LNCAP (cell line): Measurements from ENCODE around the gene UBE2QL1.

Experiments
- CTCF ChIP-seq: fragments of 450-650 bp; IDR thresholded peaks from 2 replicates; pipeline ENCODE4 v1.5.1; 2017; ENCODE audit warnings: mild to moderate bottlenecking

Gene UBE2QL1

GRCh38 chr5:6467591-6467990 is 18.9 kb downstream of the UBE2QL1 start:
- no peak for TF ChIP-seq CTCF

GRCh38 chr5:6468104-6468503 is 19.4 kb downstream of the UBE2QL1 start:
- TF ChIP-seq CTCF: no peak

- no peak for TF ChIP-seq CTCF
Measured at GRCh38 chr5:6468870-6469269, 20.2 kb downstream of the UBE2QL1 start.

DNA sequence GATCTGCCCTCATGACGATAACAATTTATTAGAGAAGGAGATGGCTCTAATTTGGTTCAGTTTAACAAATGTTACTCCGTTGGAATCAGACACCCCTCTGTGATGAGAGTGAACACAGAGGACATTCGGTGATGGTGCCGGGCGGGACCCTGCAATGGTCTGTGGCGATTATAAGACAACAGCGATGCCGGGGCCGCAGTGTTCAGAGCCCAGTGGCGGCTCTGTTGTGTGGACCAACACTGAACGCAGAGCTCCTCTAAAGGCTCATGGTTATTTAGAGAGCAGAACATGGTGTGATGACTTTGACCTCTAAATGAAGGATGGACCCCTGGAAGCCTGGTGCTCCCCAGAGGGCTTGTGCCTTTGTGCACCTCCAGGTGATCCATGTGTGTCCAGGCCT is 21.2 kb downstream of the UBE2QL1 start:
- TF ChIP-seq CTCF: no peak

DNA sequence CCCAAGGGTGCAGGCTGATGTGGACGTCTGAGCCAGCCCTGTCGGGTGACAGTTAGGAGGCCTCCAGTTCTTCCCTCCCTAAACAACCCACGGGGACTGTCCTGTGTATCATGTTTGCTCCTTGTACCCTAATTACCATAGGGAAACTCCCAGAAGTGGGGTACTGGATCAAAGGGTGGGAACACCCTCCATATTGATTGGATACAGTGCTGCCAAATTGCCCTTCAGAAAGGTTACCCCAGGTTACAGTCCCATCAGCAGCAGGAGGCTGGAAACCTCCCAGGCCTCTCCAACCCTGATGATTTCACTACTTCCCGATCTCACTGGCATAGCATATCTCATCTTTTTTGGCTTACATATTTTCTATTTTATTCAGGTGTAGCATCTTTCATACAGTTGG is 22.0 kb downstream of the UBE2QL1 start:
- TF ChIP-seq CTCF: no peak

GRCh38 chr5:6471252-6471651 is 22.6 kb downstream of the UBE2QL1 start:
- TF ChIP-seq CTCF: no peak

GRCh38 chr5:6472792-6473191 is 24.1 kb downstream of the UBE2QL1 start:
- TF ChIP-seq CTCF: no peak

GRCh38 chr5:6473284-6473683 is 24.6 kb downstream of the UBE2QL1 start:
- no peak for TF ChIP-seq CTCF
